Keratinocyte (primary cell): ENCODE results near the gene ADARB2. TPM values are rescaled to one million over a fixed set of nuclear protein-coding genes. Genes with fewer than 3 reads are reported as not detected.
"Not testable (repeated sequence)": the region's sequence is repeated elsewhere in the genome, so short reads cannot be mapped to it uniquely, and the experiment has no call there.

Source experiments
- DNase-seq: peaks from one replicate; pipeline ENCODE4 v3.0.0-alpha.2; 2011; ENCODE audit warnings: low read depth, missing footprints, low spot score
- FAIRE-seq: peaks from 2 replicates; lab custom pipeline; 2011; peaks lifted over from hg19 to GRCh38; lab: Jason Lieb, UNC
- H2AFZ ChIP-seq: 2 replicates; pipeline ENCODE4 v1.6.0; 2012; ENCODE audit warnings: low read length, control low read depth, inconsistent platforms; ENCODE audit not compliant: control insufficient read depth
- H3K27ac ChIP-seq: 2 replicates; pipeline ENCODE4 v1.5.1; 2011; ENCODE audit warnings: low read length; ENCODE audit not compliant: control insufficient read depth, insufficient read depth
- H3K27me3 ChIP-seq: 3 replicates; pipeline ENCODE4 v1.6.0; 2011; ENCODE audit warnings: low read length; ENCODE audit not compliant: control insufficient read depth, insufficient read depth; ENCODE audit errors: extremely low read depth
- H3K36me3 ChIP-seq, 2 experiments: 2 replicates in 1 of 2; 3 replicates in 1 of 2; pipeline ENCODE4 v1.5.1; 2011; ENCODE audit warnings: low read length in 2 of 2, mild to moderate bottlenecking in 1 of 2; ENCODE audit not compliant: control insufficient read depth in 2 of 2, insufficient read depth in 2 of 2; ENCODE audit errors: extremely low read depth in 1 of 2
- H3K4me1 ChIP-seq: 3 replicates; pipeline ENCODE4 v1.5.1; 2011; ENCODE audit warnings: low read length; ENCODE audit not compliant: control insufficient read depth, insufficient read depth; ENCODE audit errors: extremely low read depth
- H3K4me2 ChIP-seq: 3 replicates; pipeline ENCODE4 v1.6.0; 2011; ENCODE audit warnings: low read depth, low read length; ENCODE audit not compliant: control insufficient read depth, insufficient read depth; ENCODE audit errors: extremely low read depth
- H3K4me3 ChIP-seq, 3 experiments: fragments of 200-600 bp in 1 of 3; sonication (generic) in 1 of 3; 2 replicates in 2 of 3; 3 replicates in 1 of 3; pipeline ENCODE4 v1.5.1; 2011 to 2016; ENCODE audit warnings: low read length in 3 of 3, mild to moderate bottlenecking in 3 of 3, control low read depth in 2 of 3, inconsistent platforms in 1 of 3, low read depth in 1 of 3, mixed read lengths in 1 of 3, mixed run types in 1 of 3, moderate library complexity in 1 of 3; ENCODE audit not compliant: control insufficient read depth in 2 of 3, insufficient read depth in 2 of 3; ENCODE audit errors: extremely low read depth in 1 of 3
- H3K79me2 ChIP-seq: 2 replicates; pipeline ENCODE4 v1.6.0; 2012; ENCODE audit warnings: low read length; ENCODE audit not compliant: control insufficient read depth, insufficient read depth
- H3K9ac ChIP-seq: 3 replicates; pipeline ENCODE4 v1.6.0; 2011; ENCODE audit warnings: low read length; ENCODE audit not compliant: control insufficient read depth, insufficient read depth; ENCODE audit errors: extremely low read depth
- H3K9me1 ChIP-seq: 3 replicates; pipeline ENCODE4 v1.6.0; 2011; ENCODE audit warnings: low read length; ENCODE audit not compliant: control insufficient read depth, insufficient read depth; ENCODE audit errors: extremely low read depth
- H3K9me3 ChIP-seq: 2 replicates; pipeline ENCODE4 v1.5.1; 2012; ENCODE audit warnings: low read depth, low read length; ENCODE audit not compliant: control insufficient read depth
- H4K20me1 ChIP-seq: 3 replicates; pipeline ENCODE4 v1.6.0; 2011; ENCODE audit warnings: low read length; ENCODE audit not compliant: control insufficient read depth, insufficient read depth; ENCODE audit errors: extremely low read depth
- CTCF ChIP-seq, 3 experiments: IDR thresholded peaks in 1 of 3; conservative IDR thresholded peaks in 1 of 3; optimal IDR thresholded peaks in 1 of 3; 2 replicates in 2 of 3; 3 replicates in 1 of 3; pipeline versions ENCODE3 to v1.5.1; 2011; ENCODE audit warnings: low read length in 3 of 3, mild to moderate bottlenecking in 3 of 3, moderate library complexity in 2 of 3, control low read depth in 1 of 3, inconsistent platforms in 1 of 3; ENCODE audit not compliant: insufficient read depth in 2 of 3; ENCODE audit errors: extremely low read depth in 1 of 3
- EZH2 ChIP-seq: IDR thresholded peaks from one replicate; pipeline ENCODE4 v1.6.1; 2012; ENCODE audit warnings: inconsistent platforms, mild to moderate bottlenecking, low read length, moderate library complexity
- dilution Hi-C: fragments of 300-500 bp; cut with MboI; formaldehyde crosslinking; loops from one replicate; pipeline ENCODE4 v1.7.0; 2020; ENCODE audit warnings: low sequenced_read_pairs; ENCODE audit not compliant: extremely low pct_ligation_motif_present
- polyA plus RNA-seq, 5 experiments: library from polyadenylated mRNA; depleted of rRNA in 3 of 5; stranded (reverse) in 3 of 5; stranded (forward) in 1 of 5; unstranded in 1 of 5; fragments of >200 nt; gene quantifications; 1 replicate in 1 of 5; 2 replicates in 3 of 5; 3 replicates in 1 of 5; pipeline versions ENCODE4 v1.2.1 to v1.2.3, GENCODE V29; 2011 to 2012; ENCODE audit warnings: missing spikeins in 2 of 5, low read depth in 1 of 5, low replicate concordance in 1 of 5

Gene ADARB2
- polyA plus RNA-seq, 1 donor (not counting 4 experiments of a cell fraction or from before 2014, with no cell fraction given), result not detected

GRCh38 chr10:1249142-1249920 lies 488.0 kb downstream of the ADARB2 start:
- DNase-seq (no peak), FAIRE-seq (no peak)

GRCh38 chr10:1248262-1248630 lies 489.1 kb downstream of the ADARB2 start:
- H3K9me1 ChIP-seq, H3K4me2 ChIP-seq, H3K4me1 ChIP-seq, H3K36me3 ChIP-seq, H3K4me3 ChIP-seq, H3K79me2 ChIP-seq, H3K27ac ChIP-seq, dilution Hi-C loops, FAIRE-seq, H4K20me1 ChIP-seq, H3K27me3 ChIP-seq, H2AFZ ChIP-seq, DNase-seq, H3K9ac ChIP-seq, H3K9me3 ChIP-seq: not testable (repeated sequence)

More at GRCh38 chr10:1249142-1249920, 488.0 kb downstream of the ADARB2 start:
- Histone ChIP-seq H3K4me2 (no peak overlapping the region), H3K4me3 (no peak overlapping the region), H3K9ac (no peak overlapping the region), H3K27me3 (no peaks in the 10 kb centered on the region), H3K27ac (no peak overlapping the region), H3K9me3 (peaks cover 2% of the 10 kb centered on the region), H3K79me2 (no peaks in the 10 kb centered on the region), H4K20me1 (no peaks in the 10 kb centered on the region), H2AFZ (no peak overlapping the region), H3K4me1 (no peaks in the 10 kb centered on the region), H3K9me1 (no peaks in the 10 kb centered on the region), H3K36me3 (no peaks in the 10 kb centered on the region)
- no peak for TF ChIP-seq CTCF (optimal IDR thresholded peaks at IDR 0.05 in 1 of 3, IDR thresholded peaks at IDR 0.05 in 1 of 3, conservative IDR thresholded peaks at IDR 0.05 in 1 of 3; ENCODE audit: extremely low read depth in 1 of 3, insufficient read depth in 2 of 3, low read length in 3 of 3)
- no peak for TF ChIP-seq EZH2
- dilution Hi-C loops, result no loop called here
